WTC11 (cell line): ENCODE results near the gene USP48. TPM values are rescaled to one million over a fixed set of nuclear protein-coding genes. Genes with fewer than 3 reads are reported as not detected.
"Not testable (repeated sequence)": the region's sequence is repeated elsewhere in the genome, so short reads cannot be mapped to it uniquely, and the experiment has no call there.

ENCODE experiments used
- ATAC-seq: fragments of 200-7000 bp; cut with Tn5 transposase; 2 replicates; pipeline ENCODE4 v1.10.0; 2021; ENCODE audit warnings: mild to moderate bottlenecking, moderate library complexity
- CTCF ChIA-PET: fragments of 300-600 bp; sonication (Branson Sonifier 250); formaldehyde crosslinking; loops from one replicate; lab custom pipeline; 2021; ENCODE audit warnings: antibody characterized with exemption; lab: Charles Lee
- POLR2A ChIA-PET: fragments of 350-600 bp; sonication (Branson Sonifier 250); formaldehyde crosslinking; loops from one replicate; lab custom pipeline; 2021; ENCODE audit warnings: antibody characterized with exemption; lab: Charles Lee
- DNase-seq: peaks from one replicate; pipeline ENCODE4 v3.0.0; 2021; ENCODE audit warnings: low spot score
- H3K27ac Mint-ChIP-seq: 2 replicates; pipeline ENCODE4 v1.8.0; 2021; ENCODE audit warnings: mixed read lengths
- H3K27me3 Mint-ChIP-seq: 2 replicates; pipeline ENCODE4 v1.8.0; 2021; ENCODE audit warnings: low read depth, mild to moderate bottlenecking, moderate library complexity, mixed read lengths
- H3K36me3 Mint-ChIP-seq: 2 replicates; pipeline ENCODE4 v1.8.0; 2021; ENCODE audit warnings: mixed read lengths
- H3K4me1 Mint-ChIP-seq: 2 replicates; pipeline ENCODE4 v1.8.0; 2022; ENCODE audit warnings: mixed read lengths
- H3K4me3 Mint-ChIP-seq: 2 replicates; pipeline ENCODE4 v1.8.0; 2021; ENCODE audit warnings: mild to moderate bottlenecking, moderate library complexity, mixed read lengths
- H3K9me3 Mint-ChIP-seq: 2 replicates; pipeline ENCODE4 v1.8.0; 2021; ENCODE audit warnings: mixed read lengths
- ATF3 ChIP-seq: sonication (generic); formaldehyde crosslinking; conservative IDR thresholded peaks from 2 replicates; pipeline ENCODE4 v1.8.1; 2022; ENCODE audit warnings: mild to moderate bottlenecking, missing genetic modification reagents
- ATF6 ChIP-seq: sonication (generic); formaldehyde crosslinking; IDR thresholded peaks from 2 replicates; pipeline ENCODE4 v1.8.1; 2023; ENCODE audit warnings: mild to moderate bottlenecking, missing genetic modification reagents
- CBFB ChIP-seq: sonication (generic); formaldehyde crosslinking; IDR thresholded peaks from 2 replicates; pipeline ENCODE4 v1.8.1; 2022; ENCODE audit warnings: mild to moderate bottlenecking, low read depth, missing genetic modification reagents
- EMX1 ChIP-seq: fragments of 250-450 bp; sonication (Bioruptor Pico); IDR thresholded peaks from 2 replicates; pipeline ENCODE4 v1.8.0; 2021; ENCODE audit warnings: mild to moderate bottlenecking
- FOXK1 ChIP-seq: sonication (generic); formaldehyde crosslinking; IDR thresholded peaks from 2 replicates; pipeline ENCODE4 v1.8.0; 2022; ENCODE audit warnings: mild to moderate bottlenecking, moderate library complexity, missing genetic modification reagents
- GABPB1 ChIP-seq: sonication (generic); formaldehyde crosslinking; IDR thresholded peaks from 2 replicates; pipeline ENCODE4 v1.8.1; 2023; ENCODE audit warnings: mild to moderate bottlenecking, missing genetic modification reagents
- GRHL2 ChIP-seq: fragments of 250-450 bp; sonication (Bioruptor Pico); IDR thresholded peaks from 2 replicates; pipeline ENCODE4 v1.8.0; 2022; ENCODE audit warnings: mild to moderate bottlenecking, moderate library complexity; ENCODE audit not compliant: insufficient replicate concordance, severe bottlenecking
- KAT7 ChIP-seq: sonication (generic); formaldehyde crosslinking; IDR thresholded peaks from 2 replicates; pipeline ENCODE4 v1.8.1; 2023; ENCODE audit warnings: missing genetic modification reagents, mild to moderate bottlenecking, borderline replicate concordance
- NFE2L1 ChIP-seq: sonication (generic); formaldehyde crosslinking; IDR thresholded peaks from 2 replicates; pipeline ENCODE4 v1.8.1; 2023; ENCODE audit warnings: missing genetic modification reagents
- RELA ChIP-seq: sonication (generic); formaldehyde crosslinking; IDR thresholded peaks from 2 replicates; pipeline ENCODE4 v1.8.1; 2022; ENCODE audit warnings: missing genetic modification reagents, mild to moderate bottlenecking, borderline replicate concordance
- RORB ChIP-seq: fragments of 250-450 bp; sonication (Bioruptor Pico); IDR thresholded peaks from 2 replicates; pipeline ENCODE4 v1.9.0; 2021; ENCODE audit warnings: mild to moderate bottlenecking
- TCF7 ChIP-seq: sonication (generic); formaldehyde crosslinking; IDR thresholded peaks from 2 replicates; pipeline ENCODE4 v1.8.0; 2022; ENCODE audit warnings: mild to moderate bottlenecking, low read depth, missing genetic modification reagents, moderate library complexity
- TP53 ChIP-seq: sonication (generic); formaldehyde crosslinking; IDR thresholded peaks from 2 replicates; pipeline ENCODE4 v1.8.1; 2023; ENCODE audit warnings: mild to moderate bottlenecking, missing genetic modification reagents
- ZNF121 ChIP-seq: sonication (generic); formaldehyde crosslinking; IDR thresholded peaks from 2 replicates; pipeline ENCODE4 v1.8.0; 2023; ENCODE audit warnings: missing genetic modification reagents
- ZNF281 ChIP-seq: sonication (generic); formaldehyde crosslinking; IDR thresholded peaks from 2 replicates; pipeline ENCODE4 v1.8.0; 2023; ENCODE audit warnings: mild to moderate bottlenecking, missing genetic modification reagents
- ZNF317 ChIP-seq: sonication (generic); formaldehyde crosslinking; IDR thresholded peaks from 2 replicates; pipeline ENCODE4 v1.8.1; 2023; ENCODE audit warnings: low read depth, mild to moderate bottlenecking, moderate library complexity, missing genetic modification reagents, borderline replicate concordance
- ZNF396 ChIP-seq: fragments of 250-450 bp; sonication (Bioruptor Pico); IDR thresholded peaks from 2 replicates; pipeline ENCODE4 v1.8.0; 2021; ENCODE audit warnings: mild to moderate bottlenecking, moderate library complexity, borderline replicate concordance
- ZNF423 ChIP-seq: fragments of 250-450 bp; sonication (Bioruptor Pico); IDR thresholded peaks from 2 replicates; pipeline ENCODE4 v2.1.2; 2022; ENCODE audit warnings: mild to moderate bottlenecking, moderate library complexity
- total RNA-seq: library from RNA; stranded (reverse); gene quantifications from 3 replicates; pipeline ENCODE4 v1.2.3, GENCODE V29; 2021
- TF ChIP-seq, protein P1 (sequence below): sonication (generic); formaldehyde crosslinking; IDR thresholded peaks from 2 replicates; pipeline ENCODE4 v1.8.0; 2022; ENCODE audit warnings: missing genetic modification reagents
- TF ChIP-seq, protein P2 (sequence below): sonication (generic); formaldehyde crosslinking; IDR thresholded peaks from 2 replicates; pipeline ENCODE4 v1.8.1; 2023; ENCODE audit warnings: mild to moderate bottlenecking, missing genetic modification reagents, moderate library complexity
- TF ChIP-seq, protein P3 (sequence below): sonication (generic); formaldehyde crosslinking; IDR thresholded peaks from 2 replicates; pipeline ENCODE4 v1.8.1; 2022; ENCODE audit warnings: mild to moderate bottlenecking, moderate library complexity, missing genetic modification reagents

USP48 gene
- total RNA-seq, 1 experiment from 2014 or later = 86.9 TPM

GRCh38 chr1:21778405-21778727 lies 4.6 kb downstream of the USP48 start:
- Mint-ChIP-seq H3K27me3 (no peaks in the 10 kb centered on the region), H3K36me3 (peaks cover 15% of the 10 kb centered on the region), H3K4me1 (peaks cover 17% of the 10 kb centered on the region)
- ATAC-seq = no peak
- DNase-seq = no peak
- POLR2A ChIA-PET = interaction anchor here (0.6 kb wide), 1 partner anchor 109 kb away, joined by 5 read pairs; the partner anchor contains the start of gene RAP1GAP
- TF ChIP-seq CBFB (CRISPR knock-in tag) (no peak), FOXK1 (CRISPR knock-in tag) (no peak), NFE2L1 (CRISPR knock-in tag) (no peak), ATF3 (CRISPR knock-in tag) (no peak), RORB (CRISPR knock-in tag) (no peak), GRHL2 (CRISPR knock-in tag) (no peak), ATF6 (CRISPR knock-in tag) (no peak), ZNF396 (CRISPR knock-in tag) (no peak), TCF7 (CRISPR knock-in tag) (no peak), EMX1 (CRISPR knock-in tag) (no peak), KAT7 (no peak), TP53 (no peak), ZNF317 (no peak), RELA (CRISPR knock-in tag) (no peak)
- TF ChIP-seq, protein P1, sequence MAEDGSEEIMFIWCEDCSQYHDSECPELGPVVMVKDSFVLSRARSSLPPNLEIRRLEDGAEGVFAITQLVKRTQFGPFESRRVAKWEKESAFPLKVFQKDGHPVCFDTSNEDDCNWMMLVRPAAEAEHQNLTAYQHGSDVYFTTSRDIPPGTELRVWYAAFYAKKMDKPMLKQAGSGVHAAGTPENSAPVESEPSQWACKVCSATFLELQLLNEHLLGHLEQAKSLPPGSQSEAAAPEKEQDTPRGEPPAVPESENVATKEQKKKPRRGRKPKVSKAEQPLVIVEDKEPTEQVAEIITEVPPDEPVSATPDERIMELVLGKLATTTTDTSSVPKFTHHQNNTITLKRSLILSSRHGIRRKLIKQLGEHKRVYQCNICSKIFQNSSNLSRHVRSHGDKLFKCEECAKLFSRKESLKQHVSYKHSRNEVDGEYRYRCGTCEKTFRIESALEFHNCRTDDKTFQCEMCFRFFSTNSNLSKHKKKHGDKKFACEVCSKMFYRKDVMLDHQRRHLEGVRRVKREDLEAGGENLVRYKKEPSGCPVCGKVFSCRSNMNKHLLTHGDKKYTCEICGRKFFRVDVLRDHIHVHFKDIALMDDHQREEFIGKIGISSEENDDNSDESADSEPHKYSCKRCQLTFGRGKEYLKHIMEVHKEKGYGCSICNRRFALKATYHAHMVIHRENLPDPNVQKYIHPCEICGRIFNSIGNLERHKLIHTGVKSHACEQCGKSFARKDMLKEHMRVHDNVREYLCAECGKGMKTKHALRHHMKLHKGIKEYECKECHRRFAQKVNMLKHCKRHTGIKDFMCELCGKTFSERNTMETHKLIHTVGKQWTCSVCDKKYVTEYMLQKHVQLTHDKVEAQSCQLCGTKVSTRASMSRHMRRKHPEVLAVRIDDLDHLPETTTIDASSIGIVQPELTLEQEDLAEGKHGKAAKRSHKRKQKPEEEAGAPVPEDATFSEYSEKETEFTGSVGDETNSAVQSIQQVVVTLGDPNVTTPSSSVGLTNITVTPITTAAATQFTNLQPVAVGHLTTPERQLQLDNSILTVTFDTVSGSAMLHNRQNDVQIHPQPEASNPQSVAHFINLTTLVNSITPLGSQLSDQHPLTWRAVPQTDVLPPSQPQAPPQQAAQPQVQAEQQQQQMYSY = no peak
- TF ChIP-seq, protein P2, sequence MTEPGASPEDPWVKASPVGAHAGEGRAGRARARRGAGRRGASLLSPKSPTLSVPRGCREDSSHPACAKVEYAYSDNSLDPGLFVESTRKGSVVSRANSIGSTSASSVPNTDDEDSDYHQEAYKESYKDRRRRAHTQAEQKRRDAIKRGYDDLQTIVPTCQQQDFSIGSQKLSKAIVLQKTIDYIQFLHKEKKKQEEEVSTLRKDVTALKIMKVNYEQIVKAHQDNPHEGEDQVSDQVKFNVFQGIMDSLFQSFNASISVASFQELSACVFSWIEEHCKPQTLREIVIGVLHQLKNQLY (CRISPR knock-in tag) = no peak
- TF ChIP-seq, all 79 proteins: peak for 0
- no peak overlapping the region for H3K27ac Mint-ChIP-seq
- no peak overlapping the region for H3K4me3 Mint-ChIP-seq
- H3K9me3 Mint-ChIP-seq = peaks cover 5% of the 10 kb centered on the region
- CTCF ChIA-PET = no interaction called here

DNA sequence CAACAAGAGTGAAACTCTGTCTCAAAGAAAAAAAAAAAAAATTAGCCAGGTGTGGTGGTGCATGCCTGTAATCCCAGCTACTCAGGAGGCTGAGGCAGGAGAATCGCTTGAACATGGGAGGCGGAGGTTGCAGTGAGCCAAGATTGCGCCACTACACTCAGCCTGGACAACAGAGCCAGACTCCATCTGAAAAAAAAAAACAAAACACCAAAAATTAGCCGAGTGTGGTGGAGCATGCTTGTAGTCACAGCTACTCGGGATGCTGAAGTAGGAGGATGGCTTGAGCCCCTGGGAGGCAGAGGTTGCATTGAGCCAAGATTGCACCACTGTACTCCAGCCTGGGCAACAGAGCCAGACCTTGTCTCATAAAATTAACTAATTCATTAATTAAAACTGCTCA lies 6.0 kb downstream of the USP48 start:
- POLR2A ChIA-PET = interaction anchor here (0.6 kb wide), 1 partner anchor 99 kb away, joined by 3 read pairs; no protein-coding TSS in a partner anchor
- peak; percentile 74 for TF ChIP-seq ZNF121 (CRISPR knock-in tag)
- H3K9me3 Mint-ChIP-seq, CTCF ChIA-PET, H3K4me3 Mint-ChIP-seq, H3K27ac Mint-ChIP-seq, DNase-seq, ATAC-seq, H3K27me3 Mint-ChIP-seq: not testable (repeated sequence)
- Mint-ChIP-seq H3K36me3 (peaks cover 15% of the 10 kb centered on the region), H3K4me1 (peaks cover 17% of the 10 kb centered on the region)

- POLR2A ChIA-PET = no interaction called here
- no peak for DNase-seq
- Mint-ChIP-seq H3K27me3 (no peaks in the 10 kb centered on the region), H3K4me1 (peaks cover 11% of the 10 kb centered on the region), H3K27ac (peak overlapping the region; percentile 64; the same call in 1 of the 2 replicates), H3K4me3 (no peak overlapping the region), H3K36me3 (peaks cover 15% of the 10 kb centered on the region)
- no peak for TF ChIP-seq ZNF423 (CRISPR knock-in tag)
- TF ChIP-seq, protein P3, sequence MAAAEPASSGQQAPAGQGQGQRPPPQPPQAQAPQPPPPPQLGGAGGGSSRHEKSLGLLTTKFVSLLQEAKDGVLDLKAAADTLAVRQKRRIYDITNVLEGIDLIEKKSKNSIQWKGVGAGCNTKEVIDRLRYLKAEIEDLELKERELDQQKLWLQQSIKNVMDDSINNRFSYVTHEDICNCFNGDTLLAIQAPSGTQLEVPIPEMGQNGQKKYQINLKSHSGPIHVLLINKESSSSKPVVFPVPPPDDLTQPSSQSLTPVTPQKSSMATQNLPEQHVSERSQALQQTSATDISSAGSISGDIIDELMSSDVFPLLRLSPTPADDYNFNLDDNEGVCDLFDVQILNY = no peak
- TF ChIP-seq ZNF281 = no peak
- peak; percentile 70 for TF ChIP-seq GABPB1 (CRISPR knock-in tag)
- TF ChIP-seq, all 79 proteins: peak for 1
- CTCF ChIA-PET = interaction anchor here (1.1 kb wide), 1 partner anchor 355 kb away, joined by 3 read pairs; no protein-coding TSS in a partner anchor
- ATAC-seq = no peak
- H3K9me3 Mint-ChIP-seq = peaks cover 5% of the 10 kb centered on the region
These were observed 6.9 kb downstream of the USP48 start for GRCh38 chr1:21775985-21776562.
